BE2C (cell line): Measurements from ENCODE around the gene TNFSF13B.

ENCODE experiments used
- DNase-seq: peaks from one replicate; pipeline ENCODE4 v3.0.0-alpha.2; 2020
- H3K27me3 ChIP-seq: fragments of 250-450 bp; sonication (Bioruptor Pico); 2 replicates; pipeline ENCODE4 v1.5.1; 2020; ENCODE audit warnings: mild to moderate bottlenecking
- H3K36me3 ChIP-seq: fragments of 250-450 bp; sonication (Bioruptor Pico); 2 replicates; pipeline ENCODE4 v1.5.1; 2020; ENCODE audit warnings: mild to moderate bottlenecking
- H3K4me1 ChIP-seq: fragments of 250-450 bp; sonication (Bioruptor Pico); 2 replicates; pipeline ENCODE4 v1.5.1; 2020
- H3K4me3 ChIP-seq: 2 replicates; pipeline ENCODE4 v1.5.1; 2011; ENCODE audit warnings: low read depth, low read length
- H3K9me3 ChIP-seq: fragments of 250-450 bp; sonication (Bioruptor Pico); 2 replicates; pipeline ENCODE4 v1.5.1; 2020
- TF ChIP-seq, protein P1 (sequence below): IDR thresholded peaks from 2 replicates; pipeline ENCODE4 v1.5.1; 2012; ENCODE audit warnings: mild to moderate bottlenecking, low read depth, low read length

Gene TNFSF13B

DNA sequence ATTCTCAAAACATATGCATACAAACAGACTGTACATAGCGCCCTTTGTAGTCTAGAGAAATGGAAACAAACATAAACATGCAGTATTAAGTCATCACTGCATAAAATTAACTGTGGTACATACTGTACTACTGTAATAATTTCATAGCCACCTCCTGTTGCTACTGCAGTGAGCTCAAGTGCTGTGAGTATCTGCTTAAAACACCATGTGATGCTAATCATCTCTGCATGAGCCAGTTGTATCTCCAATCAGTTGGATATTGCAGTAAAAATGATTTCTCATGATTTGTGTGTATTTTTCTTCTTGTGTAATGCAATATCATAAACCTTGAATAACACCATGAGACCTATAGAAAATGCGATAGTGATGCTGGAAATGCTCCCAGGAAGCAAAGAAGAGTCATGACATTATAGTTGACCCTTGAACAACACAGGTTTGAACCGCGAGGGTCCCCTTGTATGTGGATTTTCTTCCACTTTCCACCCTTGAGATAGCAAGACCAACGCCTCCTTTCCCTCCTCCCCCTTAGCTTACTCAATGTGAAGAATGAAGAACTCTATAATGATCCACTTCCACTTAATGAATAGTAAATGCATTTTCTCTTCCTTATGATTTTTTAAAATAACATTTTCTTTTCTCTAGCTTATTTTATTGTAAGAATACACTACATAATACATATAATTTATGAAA, 4.1 kb downstream of the TNFSF13B start:
- peaks cover 22% of the 10 kb centered on the region for H3K27me3 ChIP-seq
- H3K4me3 ChIP-seq = no peak overlapping the region
- DNase-seq = no peak
- H3K4me1 ChIP-seq = no peaks in the 10 kb centered on the region
- TF ChIP-seq, protein P1, sequence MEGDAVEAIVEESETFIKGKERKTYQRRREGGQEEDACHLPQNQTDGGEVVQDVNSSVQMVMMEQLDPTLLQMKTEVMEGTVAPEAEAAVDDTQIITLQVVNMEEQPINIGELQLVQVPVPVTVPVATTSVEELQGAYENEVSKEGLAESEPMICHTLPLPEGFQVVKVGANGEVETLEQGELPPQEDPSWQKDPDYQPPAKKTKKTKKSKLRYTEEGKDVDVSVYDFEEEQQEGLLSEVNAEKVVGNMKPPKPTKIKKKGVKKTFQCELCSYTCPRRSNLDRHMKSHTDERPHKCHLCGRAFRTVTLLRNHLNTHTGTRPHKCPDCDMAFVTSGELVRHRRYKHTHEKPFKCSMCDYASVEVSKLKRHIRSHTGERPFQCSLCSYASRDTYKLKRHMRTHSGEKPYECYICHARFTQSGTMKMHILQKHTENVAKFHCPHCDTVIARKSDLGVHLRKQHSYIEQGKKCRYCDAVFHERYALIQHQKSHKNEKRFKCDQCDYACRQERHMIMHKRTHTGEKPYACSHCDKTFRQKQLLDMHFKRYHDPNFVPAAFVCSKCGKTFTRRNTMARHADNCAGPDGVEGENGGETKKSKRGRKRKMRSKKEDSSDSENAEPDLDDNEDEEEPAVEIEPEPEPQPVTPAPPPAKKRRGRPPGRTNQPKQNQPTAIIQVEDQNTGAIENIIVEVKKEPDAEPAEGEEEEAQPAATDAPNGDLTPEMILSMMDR = no peak
- no peaks in the 10 kb centered on the region for H3K9me3 ChIP-seq
- no peaks in the 10 kb centered on the region for H3K36me3 ChIP-seq

DNA sequence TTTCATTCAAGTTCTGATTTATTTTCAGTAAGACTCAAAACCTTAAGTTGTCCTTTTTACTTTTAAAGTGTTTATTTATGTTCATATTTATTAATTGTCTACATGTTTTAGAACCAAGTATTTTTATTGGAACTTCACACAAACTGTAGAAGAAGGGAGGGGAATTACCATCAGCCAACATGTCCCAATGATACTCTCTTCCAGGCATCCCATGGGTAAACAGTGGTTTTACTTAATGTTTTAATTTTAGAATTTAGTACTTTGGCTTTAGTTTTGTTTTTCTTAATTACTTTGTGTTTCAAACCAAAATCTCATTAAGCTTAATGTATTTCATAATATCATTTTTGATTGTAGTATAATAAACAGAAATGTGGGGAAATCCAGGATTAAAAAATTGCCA, 5.2 kb downstream of the TNFSF13B start:
- peaks cover 28% of the 10 kb centered on the region for H3K27me3 ChIP-seq
- no peak for DNase-seq
- no peaks in the 10 kb centered on the region for H3K36me3 ChIP-seq
- TF ChIP-seq, protein P1 = no peak
- no peak overlapping the region for H3K4me3 ChIP-seq
- no peaks in the 10 kb centered on the region for H3K9me3 ChIP-seq
- no peaks in the 10 kb centered on the region for H3K4me1 ChIP-seq

DNA sequence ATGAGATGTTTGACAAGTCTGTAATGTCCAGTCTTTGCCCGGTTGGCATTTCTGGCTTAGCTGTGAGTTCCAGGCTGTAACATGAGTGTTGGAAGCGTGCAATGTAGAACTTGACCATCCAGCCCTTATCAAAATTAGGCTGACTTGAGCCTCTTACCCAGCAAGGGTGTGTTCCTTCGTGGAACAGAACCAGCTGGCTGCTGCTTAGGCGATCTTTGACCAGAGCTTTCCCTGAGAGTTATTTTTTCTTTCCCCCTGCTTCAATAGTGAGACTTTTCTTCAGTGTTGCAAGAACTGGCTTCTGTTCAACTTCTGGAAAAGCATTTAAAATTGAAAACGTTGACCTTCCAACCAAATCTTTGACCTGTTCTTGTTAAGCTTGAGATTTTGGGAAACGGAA, 6.5 kb downstream of the TNFSF13B start:
- Histone ChIP-seq H3K9me3 (no peaks in the 10 kb centered on the region), H3K4me1 (no peaks in the 10 kb centered on the region), H3K27me3 (peaks cover 35% of the 10 kb centered on the region), H3K4me3 (no peak overlapping the region), H3K36me3 (no peaks in the 10 kb centered on the region)
- TF ChIP-seq, protein P1 = no peak
- DNase-seq = no peak

DNA sequence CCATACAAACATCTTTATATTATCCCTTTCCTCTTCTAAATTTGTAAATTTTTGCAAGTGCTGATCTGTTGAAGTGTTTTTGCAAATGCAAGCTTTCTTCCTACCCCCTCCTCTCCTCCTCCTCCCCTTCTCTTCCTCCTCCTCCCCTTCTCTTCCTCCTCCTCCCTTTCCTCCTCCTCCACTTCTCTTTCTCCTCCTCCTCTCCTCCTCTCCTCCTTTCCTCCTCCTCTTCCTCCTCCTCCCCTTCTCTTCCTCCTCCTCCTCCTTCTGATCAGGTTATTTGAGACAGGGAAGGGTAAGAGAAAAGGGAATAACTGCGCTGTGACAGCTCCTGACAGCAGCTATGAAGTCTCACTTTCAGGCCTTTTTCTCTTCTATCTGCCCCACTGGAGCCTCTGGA, 8.9 kb downstream of the TNFSF13B start:
- no peaks in the 10 kb centered on the region for H3K36me3 ChIP-seq
- H3K27me3 ChIP-seq = peaks cover 52% of the 10 kb centered on the region
- no peak overlapping the region for H3K4me3 ChIP-seq
- TF ChIP-seq, protein P1 = no peak
- no peaks in the 10 kb centered on the region for H3K9me3 ChIP-seq
- H3K4me1 ChIP-seq = no peaks in the 10 kb centered on the region
- no peak for DNase-seq

DNA sequence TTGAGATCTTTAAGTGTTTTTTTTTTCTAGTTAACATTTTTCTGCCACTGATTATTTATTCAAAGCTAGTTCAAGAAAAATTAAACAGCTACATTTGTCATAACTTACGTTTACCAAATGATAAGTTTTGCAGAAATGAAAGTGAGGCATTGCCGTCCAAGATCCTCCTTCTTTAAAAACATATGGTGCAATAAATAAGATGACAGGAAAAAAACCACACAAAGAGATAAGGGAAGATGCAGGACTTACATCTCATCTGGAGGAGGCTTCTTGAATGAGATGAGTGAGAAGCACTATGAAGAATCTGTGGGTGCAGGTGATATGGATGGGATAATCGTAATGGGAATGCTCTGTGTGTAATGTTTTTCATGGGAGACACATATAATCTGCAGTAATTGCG, 12.4 kb downstream of the TNFSF13B start:
- Histone ChIP-seq H3K4me1 (no peaks in the 10 kb centered on the region), H3K36me3 (no peaks in the 10 kb centered on the region), H3K9me3 (no peaks in the 10 kb centered on the region; the same call in 1 of the 2 replicates), H3K27me3 (peaks cover 51% of the 10 kb centered on the region), H3K4me3 (no peak overlapping the region)
- DNase-seq = no peak
- TF ChIP-seq, protein P1 = no peak

DNA sequence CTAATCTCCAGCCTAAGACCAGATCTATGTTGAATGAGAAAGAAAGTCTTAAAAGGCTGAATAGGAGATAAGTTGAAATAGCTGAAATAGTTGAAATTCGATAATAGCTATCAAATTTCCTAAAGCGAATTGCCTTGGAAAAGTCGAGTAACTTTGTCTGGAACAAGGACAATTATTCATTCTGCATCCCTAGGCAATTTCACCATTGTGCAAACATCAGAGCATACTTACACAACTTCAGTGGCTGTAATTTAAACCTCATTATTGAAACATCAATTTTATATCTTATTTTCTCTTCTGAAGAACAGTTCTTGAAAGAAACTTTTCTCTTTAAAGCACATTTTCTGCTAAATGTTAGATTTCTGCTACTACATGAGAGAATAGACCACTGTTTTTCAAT, 13.6 kb downstream of the TNFSF13B start:
- no peak for DNase-seq
- Histone ChIP-seq H3K27me3 (peaks cover 56% of the 10 kb centered on the region), H3K4me3 (no peak overlapping the region), H3K4me1 (no peaks in the 10 kb centered on the region), H3K9me3 (no peaks in the 10 kb centered on the region; the same call in 1 of the 2 replicates), H3K36me3 (no peaks in the 10 kb centered on the region)
- TF ChIP-seq, protein P1 = no peak
